Osteocyte (in vitro differentiated cells): Measurements from ENCODE around the gene SLC25A1. TPM values are rescaled to one million over a fixed set of nuclear protein-coding genes. Genes with fewer than 3 reads are reported as not detected.

ENCODE experiments used
- DNase-seq: peaks from one replicate; pipeline ENCODE4 v3.0.0; 2021; ENCODE audit warnings: mixed read lengths; ENCODE audit not compliant: unreplicated experiment; ENCODE audit errors: extremely low spot score
- H3K27ac Mint-ChIP-seq: one replicate; pipeline ENCODE4 v1.8.0; 2021; ENCODE audit warnings: mild to moderate bottlenecking, mixed read lengths; ENCODE audit not compliant: unreplicated experiment
- H3K27me3 Mint-ChIP-seq: one replicate; pipeline ENCODE4 v1.8.0; 2021; ENCODE audit warnings: mixed read lengths; ENCODE audit not compliant: unreplicated experiment
- H3K36me3 Mint-ChIP-seq: one replicate; pipeline ENCODE4 v1.8.0; 2021; ENCODE audit warnings: mixed read lengths; ENCODE audit not compliant: unreplicated experiment
- H3K4me1 Mint-ChIP-seq: one replicate; pipeline ENCODE4 v1.8.0; 2021; ENCODE audit warnings: mixed read lengths; ENCODE audit not compliant: unreplicated experiment
- H3K4me3 Mint-ChIP-seq: one replicate; pipeline ENCODE4 v1.8.0; 2021; ENCODE audit warnings: mild to moderate bottlenecking, moderate library complexity, mixed read lengths; ENCODE audit not compliant: unreplicated experiment
- H3K9me3 Mint-ChIP-seq: one replicate; pipeline ENCODE4 v1.8.0; 2021; ENCODE audit warnings: mixed read lengths; ENCODE audit not compliant: unreplicated experiment
- total RNA-seq: library from RNA; stranded (reverse); gene quantifications from 2 replicates; pipeline ENCODE4 v1.2.1, GENCODE V29; 2021
- TF ChIP-seq, protein P1 (sequence below): fragments of 200-600 bp; sonication (generic); IDR thresholded peaks from 2 replicates; pipeline ENCODE4 v1.5.0; 2021; ENCODE audit warnings: antibody characterized with exemption, mild to moderate bottlenecking, moderate library complexity

SLC25A1 gene
- total RNA-seq, 1 donor from 2014 or later: 96.1 TPM

DNA sequence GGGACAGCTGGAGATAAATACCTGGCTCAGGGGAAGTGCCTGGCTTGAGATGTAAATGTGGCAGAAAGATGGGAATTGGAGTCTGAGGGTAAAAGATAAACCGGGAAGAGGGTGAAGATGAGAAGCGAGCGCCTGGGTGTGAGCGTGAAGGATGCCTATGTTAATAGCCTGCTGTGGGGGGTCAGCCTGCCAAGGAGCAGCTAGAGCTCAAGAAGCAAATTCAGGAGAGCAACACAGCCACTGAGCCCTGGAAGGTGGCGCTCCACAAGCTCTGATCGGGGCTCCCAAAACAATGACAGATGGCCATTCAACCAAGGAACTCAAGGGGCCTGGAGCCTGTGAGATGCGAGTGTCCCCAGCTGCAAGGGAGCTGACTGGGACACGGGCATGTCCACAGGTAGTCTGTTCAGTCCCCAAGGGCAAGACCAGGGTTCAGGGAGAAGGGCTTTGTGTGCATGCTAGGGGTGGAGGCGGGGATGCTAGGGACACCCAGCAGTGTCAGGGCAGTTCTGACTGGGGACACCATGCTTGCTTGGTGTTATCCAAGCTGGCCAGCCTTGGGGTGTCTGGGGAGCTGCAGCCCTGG lies 31.2 kb downstream of the SLC25A1 start:
- no peaks in the 10 kb centered on the region for H3K9me3 Mint-ChIP-seq
- DNase-seq: no peak
- peaks cover 19% of the 10 kb centered on the region for H3K4me1 Mint-ChIP-seq
- TF ChIP-seq, protein P1, sequence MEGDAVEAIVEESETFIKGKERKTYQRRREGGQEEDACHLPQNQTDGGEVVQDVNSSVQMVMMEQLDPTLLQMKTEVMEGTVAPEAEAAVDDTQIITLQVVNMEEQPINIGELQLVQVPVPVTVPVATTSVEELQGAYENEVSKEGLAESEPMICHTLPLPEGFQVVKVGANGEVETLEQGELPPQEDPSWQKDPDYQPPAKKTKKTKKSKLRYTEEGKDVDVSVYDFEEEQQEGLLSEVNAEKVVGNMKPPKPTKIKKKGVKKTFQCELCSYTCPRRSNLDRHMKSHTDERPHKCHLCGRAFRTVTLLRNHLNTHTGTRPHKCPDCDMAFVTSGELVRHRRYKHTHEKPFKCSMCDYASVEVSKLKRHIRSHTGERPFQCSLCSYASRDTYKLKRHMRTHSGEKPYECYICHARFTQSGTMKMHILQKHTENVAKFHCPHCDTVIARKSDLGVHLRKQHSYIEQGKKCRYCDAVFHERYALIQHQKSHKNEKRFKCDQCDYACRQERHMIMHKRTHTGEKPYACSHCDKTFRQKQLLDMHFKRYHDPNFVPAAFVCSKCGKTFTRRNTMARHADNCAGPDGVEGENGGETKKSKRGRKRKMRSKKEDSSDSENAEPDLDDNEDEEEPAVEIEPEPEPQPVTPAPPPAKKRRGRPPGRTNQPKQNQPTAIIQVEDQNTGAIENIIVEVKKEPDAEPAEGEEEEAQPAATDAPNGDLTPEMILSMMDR: no peak
- no peak overlapping the region for H3K4me3 Mint-ChIP-seq
- H3K36me3 Mint-ChIP-seq: peaks cover 4% of the 10 kb centered on the region
- H3K27ac Mint-ChIP-seq: no peak overlapping the region
- peaks cover 37% of the 10 kb centered on the region for H3K27me3 Mint-ChIP-seq

DNA sequence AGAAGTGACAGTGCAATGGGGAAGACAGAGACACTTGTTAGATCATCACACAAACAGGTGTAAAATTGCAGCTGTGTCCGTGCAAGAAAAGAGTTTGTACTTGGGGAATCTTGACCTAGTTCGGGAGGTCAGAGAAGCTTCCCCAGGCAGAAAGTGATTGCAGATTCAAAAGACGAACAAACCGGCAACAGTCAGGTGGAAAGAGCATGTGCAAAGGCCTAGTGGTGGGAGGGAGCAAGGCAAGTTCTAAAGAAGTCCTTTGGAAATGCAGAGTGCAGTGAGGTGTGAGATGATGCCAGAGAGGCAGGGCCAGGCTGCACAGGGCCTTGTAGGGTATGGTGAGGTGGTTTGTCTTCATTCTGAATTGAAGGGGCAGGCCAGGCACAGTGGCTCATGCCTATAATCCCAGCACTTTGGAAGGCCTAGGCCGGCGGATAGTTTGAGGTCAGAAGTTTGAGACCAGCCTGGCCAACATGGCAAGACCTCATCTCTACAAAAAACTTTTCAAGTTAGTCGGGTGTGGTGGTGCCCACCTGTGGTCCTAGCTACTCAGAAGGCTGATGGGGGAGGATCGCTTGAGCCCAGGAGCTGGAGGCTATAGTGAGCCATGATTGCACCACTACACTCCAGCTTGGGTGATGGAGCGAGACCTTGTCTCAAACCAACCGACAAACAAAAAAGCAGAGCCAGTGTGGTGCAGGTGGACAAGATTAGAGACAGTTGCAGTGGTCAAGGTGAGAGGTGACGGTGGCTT lies 32.1 kb downstream of the SLC25A1 start:
- H3K27ac Mint-ChIP-seq: no peak overlapping the region
- H3K4me3 Mint-ChIP-seq: no peak overlapping the region
- peaks cover 28% of the 10 kb centered on the region for H3K27me3 Mint-ChIP-seq
- H3K9me3 Mint-ChIP-seq: no peaks in the 10 kb centered on the region
- peaks cover 19% of the 10 kb centered on the region for H3K4me1 Mint-ChIP-seq
- no peak for DNase-seq
- H3K36me3 Mint-ChIP-seq: peaks cover 4% of the 10 kb centered on the region
- TF ChIP-seq, protein P1: no peak

DNA sequence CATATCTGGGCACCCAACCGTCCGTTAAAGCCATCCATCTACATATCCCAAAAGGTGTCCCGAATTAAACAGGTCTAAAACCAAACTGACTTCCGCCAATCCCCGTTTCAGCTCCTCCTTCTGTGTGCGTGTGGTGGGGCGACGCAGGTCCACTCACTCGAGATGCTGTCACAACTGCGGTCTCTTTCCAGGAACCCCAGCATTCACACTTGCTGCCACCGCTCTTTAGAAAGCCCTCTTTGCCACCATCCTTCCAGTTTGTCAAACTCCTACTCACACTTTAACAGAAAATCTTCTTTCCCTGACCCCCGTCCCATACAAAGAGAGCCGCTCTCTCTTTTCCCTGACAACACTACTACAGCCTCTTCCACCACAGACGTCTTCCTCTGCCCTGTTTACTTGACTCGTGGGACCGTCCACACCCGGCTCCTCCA lies 34.6 kb downstream of the SLC25A1 start:
- peak overlapping the region; percentile 87 for H3K27ac Mint-ChIP-seq
- TF ChIP-seq, protein P1: no peak
- peaks cover 10% of the 10 kb centered on the region for H3K36me3 Mint-ChIP-seq
- DNase-seq: no peak
- no peaks in the 10 kb centered on the region for H3K9me3 Mint-ChIP-seq
- peaks cover 18% of the 10 kb centered on the region for H3K27me3 Mint-ChIP-seq
- H3K4me3 Mint-ChIP-seq: peak overlapping the region; percentile 99
- H3K4me1 Mint-ChIP-seq: peaks cover 15% of the 10 kb centered on the region

DNA sequence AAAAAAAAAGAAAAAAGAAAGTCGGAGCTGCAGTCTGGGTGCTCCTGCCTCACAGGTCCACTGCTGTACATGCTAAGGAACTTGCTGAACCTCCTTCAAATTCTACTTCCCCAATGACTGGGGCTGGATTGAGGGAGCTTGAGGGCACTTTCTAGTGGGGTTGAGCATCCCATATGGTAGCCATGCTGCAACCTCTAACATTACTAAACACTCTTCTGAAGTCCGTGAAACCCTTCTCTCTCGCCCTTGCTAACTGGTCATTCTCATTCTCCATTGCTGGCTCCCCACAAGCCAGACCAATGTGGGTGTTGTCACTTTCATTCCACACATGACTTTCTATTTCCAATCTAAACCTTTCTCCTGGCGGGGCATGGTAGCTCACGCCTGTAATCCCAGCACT lies 35.3 kb downstream of the SLC25A1 start:
- Mint-ChIP-seq H3K9me3 (no peaks in the 10 kb centered on the region), H3K27me3 (peaks cover 12% of the 10 kb centered on the region), H3K4me1 (peaks cover 15% of the 10 kb centered on the region), H3K27ac (no peak overlapping the region), H3K4me3 (peak overlapping the region; percentile 99), H3K36me3 (peaks cover 14% of the 10 kb centered on the region)
- no peak for DNase-seq
- TF ChIP-seq, protein P1: no peak

DNA sequence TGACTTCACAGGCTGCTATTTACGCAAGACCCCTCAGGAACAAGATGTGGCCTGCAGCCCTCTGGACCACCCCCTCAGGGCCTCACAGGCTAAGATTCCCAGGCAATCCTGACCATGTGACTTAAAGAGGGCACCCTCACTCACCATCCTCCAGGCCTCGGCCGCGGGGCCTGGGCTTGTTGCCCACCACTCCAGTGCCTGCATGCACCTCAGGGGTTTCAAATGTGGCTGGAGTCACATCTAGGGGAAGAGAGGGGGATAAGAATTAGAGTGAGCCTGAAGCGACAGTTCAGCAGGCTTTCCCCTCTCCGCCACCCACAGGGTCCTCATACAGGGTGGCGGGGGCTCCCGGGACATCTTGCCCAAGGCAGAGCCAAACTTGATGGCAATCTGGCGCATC lies 36.1 kb downstream of the SLC25A1 start:
- Mint-ChIP-seq H3K27me3 (peaks cover 5% of the 10 kb centered on the region), H3K4me3 (peak overlapping the region; percentile 55), H3K27ac (no peak overlapping the region), H3K4me1 (peaks cover 15% of the 10 kb centered on the region), H3K36me3 (peaks cover 14% of the 10 kb centered on the region), H3K9me3 (no peaks in the 10 kb centered on the region)
- TF ChIP-seq, protein P1: no peak
- DNase-seq: no peak
